Motor neuron (in vitro differentiated cells): ENCODE data around the gene OR14K1. TPM values are rescaled to one million over a fixed set of nuclear protein-coding genes. Genes with fewer than 3 reads are reported as not detected.
"Not testable (repeated sequence)": the region's sequence is repeated elsewhere in the genome, so short reads cannot be mapped to it uniquely, and the experiment has no call there.

Source experiments
- ATAC-seq, 8 experiments: fragments of 200-7000 bp; cut with Tn5 transposase; replicated peaks in 6 of 8; 2 replicates each; pipeline ENCODE4 v1.8.0; 2021; ENCODE audit warnings: mild to moderate bottlenecking in 8 of 8, moderate library complexity in 8 of 8
- H3K27ac ChIP-seq, 2 donors: fragments of 250-450 bp; sonication (Bioruptor Pico); 2 replicates each; pipeline ENCODE4 v1.9.0; 2021; ENCODE audit warnings: antibody characterized with exemption in 2 of 2, mild to moderate bottlenecking in 2 of 2, moderate library complexity in 1 of 2
- H3K4me1 ChIP-seq, 2 donors: fragments of 250-450 bp; sonication (Bioruptor Pico); replicated peaks in 1 of 2; 2 replicates each; pipeline ENCODE4 v1.6.1; 2021; ENCODE audit warnings: antibody characterized with exemption in 2 of 2, mild to moderate bottlenecking in 2 of 2, moderate library complexity in 1 of 2
- H3K4me3 ChIP-seq, 5 donors: fragments of 250-450 bp; sonication (Bioruptor Pico); 2 replicates each; pipeline ENCODE4 v1.9.0; 2021; ENCODE audit warnings: antibody characterized with exemption in 5 of 5, mild to moderate bottlenecking in 5 of 5, moderate library complexity in 4 of 5
- WGBS, 10 experiments: fragments of 450-650 bp; shearing (Covaris generic); methylation state at CpG; one replicate each; pipeline ENCODE4 v1.0.0; 2022; 5-methylcytosine and 5-hydroxymethylcytosine counted together
- in situ Hi-C, 9 experiments: fragments of 400-800 bp; cut with MboI; loops; one replicate each; pipeline ENCODE4 v1.15.0; 2021; ENCODE audit warnings: low sequenced_read_pairs in 9 of 9, low pct_unique_long_range_greater_than_20kb in 2 of 9; ENCODE audit not compliant: unreplicated experiment in 9 of 9
- total RNA-seq, 8 experiments: library from RNA; unstranded; fragments of 300-600 nt; gene quantifications; 2 replicates each; pipeline versions ENCODE4 v1.2.3 to v1.2.4, GENCODE V29; 2022

Gene OR14K1
- not detected for total RNA-seq

GRCh38 chr1:247738315-247738714 is at the start of gene OR14K1:
OR14K1 (plus strand) TSS chr1:247738615; CDS start chr1:247738615, 0 bp downstream.
- in situ Hi-C loops: no loop called here
- Histone ChIP-seq H3K4me3 (no peak within 1 kb of the TSS), H3K4me1 (no peaks in the 10 kb centered on the region), H3K27ac (no peak within 1 kb of the TSS)
- 0 to 100% (median 80%) methylated on average over 1 of the region's 1 CpG; no CpG with 5 or more reads in 1 of the 10 experiments for WGBS, 10 experiments
- no peak for ATAC-seq

GRCh38 chr1:247701338-247701737 is 37.1 kb upstream of the OR14K1 start:
- in situ Hi-C loops: no loop called here
- no peak overlapping the region for H3K27ac ChIP-seq
- no peak for ATAC-seq
- H3K4me1 ChIP-seq: no peaks in the 10 kb centered on the region
- no peak overlapping the region for H3K4me3 ChIP-seq
- WGBS, 10 experiments: 27 to 100% (median 78%) methylated on average over 1 of the region's 1 CpG

GRCh38 chr1:247710681-247711080 is 27.7 kb upstream of the OR14K1 start:
- in situ Hi-C loops, H3K4me3 ChIP-seq, H3K4me1 ChIP-seq, ATAC-seq, H3K27ac ChIP-seq: not testable (repeated sequence)
- 0 to 100% (median 84%) methylated on average over 1 to 8 of the region's 8 CpGs; no CpG with 5 or more reads in 5 of the 10 experiments for WGBS, 10 experiments

- WGBS, 10 experiments: 8 to 92% (median 80%) methylated on average over 5 to 7 of the region's 7 CpGs; no CpG with 5 or more reads in 1 of the 10 experiments
- in situ Hi-C loops: no loop called here
- Histone ChIP-seq H3K27ac (no peak overlapping the region), H3K4me1 (no peaks in the 10 kb centered on the region), H3K4me3 (no peak overlapping the region)
- ATAC-seq: no peak
Observed at GRCh38 chr1:247713753-247714152, 24.7 kb upstream of the OR14K1 start.

- no peaks in the 10 kb centered on the region for H3K4me1 ChIP-seq
- in situ Hi-C loops: no loop called here
Observed at GRCh38 chr1:247716546-247716945, 21.9 kb upstream of the OR14K1 start, which contains the start of gene OR6F1. OR6F1 (minus strand) TSS chr1:247716646; CDS start chr1:247712755, 3,891 bp downstream.

GRCh38 chr1:247721222-247721621 is 17.2 kb upstream of the OR14K1 start:
- Histone ChIP-seq H3K4me1 (no peaks in the 10 kb centered on the region), H3K27ac (no peak overlapping the region), H3K4me3 (no peak overlapping the region)
- 13 to 90% (median 76%) methylated on average over 4 of the region's 4 CpGs for WGBS, 10 experiments
- ATAC-seq: no peak
- in situ Hi-C loops: no loop called here

More at GRCh38 chr1:247716546-247716945, 21.9 kb upstream of the OR14K1 start, which contains the start of gene OR6F1:
- 0 to 89% (median 71%) methylated on average over 2 to 3 of the region's 3 CpGs for WGBS, 10 experiments
- no peak within 1 kb of the TSS for H3K4me3 ChIP-seq
- no peak within 1 kb of the TSS for H3K27ac ChIP-seq
- no peak for ATAC-seq

- ATAC-seq: no peak
- Histone ChIP-seq H3K27ac (no peak overlapping the region), H3K4me1 (no peaks in the 10 kb centered on the region), H3K4me3 (no peak overlapping the region)
- in situ Hi-C loops: no loop called here
- 0 to 100% (median 67%) methylated on average over 1 to 2 of the region's 2 CpGs; no CpG with 5 or more reads in 1 of the 10 experiments for WGBS, 10 experiments
Observed at GRCh38 chr1:247740721-247741120, 2.3 kb downstream of the OR14K1 start.

GRCh38 chr1:247741756-247742155 is 3.3 kb downstream of the OR14K1 start:
- Histone ChIP-seq H3K4me1 (no peaks in the 10 kb centered on the region), H3K4me3 (no peak overlapping the region), H3K27ac (no peak overlapping the region)
- in situ Hi-C loops: no loop called here
- 0 to 82% (median 65%) methylated on average over 1 to 5 of the region's 5 CpGs for WGBS, 10 experiments
- no peak for ATAC-seq

GRCh38 chr1:247742215-247742760 is 3.9 kb downstream of the OR14K1 start:
- H3K27ac ChIP-seq: not testable (repeated sequence)

GRCh38 chr1:247746391-247746935 is 8.0 kb downstream of the OR14K1 start:
- Histone ChIP-seq H3K27ac (no peak overlapping the region), H3K4me3 (no peak overlapping the region), H3K4me1 (no peaks in the 10 kb centered on the region)
- 0 to 74% (median 44%) methylated on average over 1 to 3 of the region's 3 CpGs; no CpG with 5 or more reads in 1 of the 10 experiments for WGBS, 10 experiments
- in situ Hi-C loops: no loop called here
- no peak for ATAC-seq

More at GRCh38 chr1:247742215-247742760, 3.9 kb downstream of the OR14K1 start:
- ATAC-seq, H3K4me3 ChIP-seq, in situ Hi-C loops, H3K4me1 ChIP-seq: not testable (repeated sequence)
- WGBS, 10 experiments: 0 to 80% (median 62%) methylated on average over 1 to 3 of the region's 3 CpGs; no CpG with 5 or more reads in 1 of the 10 experiments

- H3K4me3 ChIP-seq: no peak overlapping the region
- no peak for ATAC-seq
- WGBS, 10 experiments: 0 to 100% (median 72%) methylated on average over 1 to 7 of the region's 7 CpGs
- H3K27ac ChIP-seq: no peak overlapping the region
- in situ Hi-C loops: no loop called here
- H3K4me1 ChIP-seq: no peaks in the 10 kb centered on the region
Observed at GRCh38 chr1:247747616-247748015, 9.2 kb downstream of the OR14K1 start.

GRCh38 chr1:247748041-247748440 is 9.6 kb downstream of the OR14K1 start, which contains the start of gene OR14A2:
OR14A2 (minus strand) TSS chr1:247748141.
- H3K4me3 ChIP-seq: no peak within 1 kb of the TSS
- in situ Hi-C loops: no loop called here
- WGBS, 10 experiments: 7 to 96% (median 80%) methylated on average over 1 to 2 of the region's 2 CpGs; no CpG with 5 or more reads in 1 of the 10 experiments
- no peak for ATAC-seq
- no peaks in the 10 kb centered on the region for H3K4me1 ChIP-seq
- H3K27ac ChIP-seq: no peak within 1 kb of the TSS

GRCh38 chr1:247749870-247750269 is 11.5 kb downstream of the OR14K1 start:
- in situ Hi-C loops: no loop called here
- ATAC-seq: no peak
- no peak overlapping the region for H3K27ac ChIP-seq
- H3K4me3 ChIP-seq: no peak overlapping the region
- WGBS, 10 experiments: 0 to 100% (median 83%) methylated on average over 1 of the region's 1 CpG; no CpG with 5 or more reads in 5 of the 10 experiments
- H3K4me1 ChIP-seq: no peaks in the 10 kb centered on the region
